Measurements from ENCODE around the gene KCNN3. TPM values are rescaled to one million over a fixed set of nuclear protein-coding genes. Genes with fewer than 3 reads are reported as not detected.

Gene KCNN3
- total RNA-seq, 1 experiment from 2014 or later: 0.73 TPM

- H3K27ac ChIP-seq (ENCODE audit: low read depth, low read length, poor library complexity, severe bottlenecking): no peak overlapping the region
- no peaks in the 10 kb centered on the region for H3K9me3 ChIP-seq (ENCODE audit: low read depth, low read length, poor library complexity, severe bottlenecking)
- no peak overlapping the region for H3K4me3 ChIP-seq (ENCODE audit: low read depth, low read length, poor library complexity, severe bottlenecking)
- no peaks in the 10 kb centered on the region for H3K27me3 ChIP-seq (replicated peaks; ENCODE audit: insufficient read depth, low read depth, low read length, poor library complexity)
- DNase-seq (ENCODE audit: low spot score): no peak
- H3K4me1 ChIP-seq (ENCODE audit: insufficient read depth, low read length, poor library complexity, severe bottlenecking): peaks cover 11% of the 10 kb centered on the region
- ChIA-PET POLR2A (ENCODE audit: low non-redundant PET) (no interaction called here), CTCF (no interaction called here)
- BruUV-seq (replicated peaks): no TSS peak
- H3K36me3 ChIP-seq (ENCODE audit: insufficient read depth, low read length, poor library complexity, severe bottlenecking): no peaks in the 10 kb centered on the region
- no peak for TF ChIP-seq CTCF (conservative IDR thresholded peaks at IDR 0.05; ENCODE audit: low read depth, low read length)
- TF ChIP-seq EZH2 (IDR thresholded peaks at IDR 0.05; ENCODE audit: borderline replicate concordance, low read depth, low read length, poor library complexity, severe bottlenecking): no peak
- intact Hi-C loops (cut with micrococcal nuclease; ENCODE audit: unreplicated experiment): no loop called here
These were observed 81.8 kb downstream of the KCNN3 start for GRCh38 chr1:154788110-154788870.

GRCh38 chr1:154786804-154787570 is 83.1 kb downstream of the KCNN3 start:
- H3K27ac ChIP-seq (ENCODE audit: low read depth, low read length, poor library complexity, severe bottlenecking): no peak overlapping the region
- H3K4me1 ChIP-seq (ENCODE audit: insufficient read depth, low read length, poor library complexity, severe bottlenecking): peaks cover 9% of the 10 kb centered on the region
- ChIA-PET POLR2A (ENCODE audit: low non-redundant PET) (no interaction called here), CTCF (no interaction called here)
- H3K27me3 ChIP-seq (replicated peaks; ENCODE audit: insufficient read depth, low read depth, low read length, poor library complexity): no peaks in the 10 kb centered on the region
- H3K9me3 ChIP-seq (ENCODE audit: low read depth, low read length, poor library complexity, severe bottlenecking): no peaks in the 10 kb centered on the region
- no TSS peak for BruUV-seq (replicated peaks)
- H3K36me3 ChIP-seq (ENCODE audit: insufficient read depth, low read length, poor library complexity, severe bottlenecking): no peaks in the 10 kb centered on the region
- no peak for DNase-seq (ENCODE audit: low spot score)
- no peak overlapping the region for H3K4me3 ChIP-seq (ENCODE audit: low read depth, low read length, poor library complexity, severe bottlenecking)
- intact Hi-C loops (cut with micrococcal nuclease; ENCODE audit: unreplicated experiment): no loop called here
- TF ChIP-seq CTCF (conservative IDR thresholded peaks at IDR 0.05; ENCODE audit: low read depth, low read length): no peak
- TF ChIP-seq EZH2 (IDR thresholded peaks at IDR 0.05; ENCODE audit: borderline replicate concordance, low read depth, low read length, poor library complexity, severe bottlenecking): no peak

GRCh38 chr1:154784924-154785531 is 85.1 kb downstream of the KCNN3 start:
- ChIA-PET POLR2A (ENCODE audit: low non-redundant PET) (no interaction called here), CTCF (no interaction called here)
- TF ChIP-seq EZH2 (IDR thresholded peaks at IDR 0.05; ENCODE audit: borderline replicate concordance, low read depth, low read length, poor library complexity, severe bottlenecking) (no peak), CTCF (conservative IDR thresholded peaks at IDR 0.05; ENCODE audit: low read depth, low read length) (no peak)

More at GRCh38 chr1:154784924-154785531, 85.1 kb downstream of the KCNN3 start:
- no peak overlapping the region for H3K27ac ChIP-seq (ENCODE audit: low read depth, low read length, poor library complexity, severe bottlenecking)
- no peaks in the 10 kb centered on the region for H3K4me1 ChIP-seq (ENCODE audit: insufficient read depth, low read length, poor library complexity, severe bottlenecking)
- DNase-seq (ENCODE audit: low spot score): no peak
- BruUV-seq (replicated peaks): no TSS peak
- H3K36me3 ChIP-seq (ENCODE audit: insufficient read depth, low read length, poor library complexity, severe bottlenecking): no peaks in the 10 kb centered on the region
- no peaks in the 10 kb centered on the region for H3K9me3 ChIP-seq (ENCODE audit: low read depth, low read length, poor library complexity, severe bottlenecking)
- H3K4me3 ChIP-seq (ENCODE audit: low read depth, low read length, poor library complexity, severe bottlenecking): no peak overlapping the region
- H3K27me3 ChIP-seq (replicated peaks; ENCODE audit: insufficient read depth, low read depth, low read length, poor library complexity): no peaks in the 10 kb centered on the region
- intact Hi-C loops (cut with micrococcal nuclease; ENCODE audit: unreplicated experiment): no loop called here
